Measurements from ENCODE around the gene CATSPER3.

- TF ChIP-seq CTCF (IDR thresholded peaks at IDR 0.05) (no peak), POLR2A (IDR thresholded peaks at IDR 0.05) (no peak)
Observed at GRCh38 chr5:135007305-135007704, 39.6 kb downstream of the CATSPER3 start.
